HG03521 (cell line): ENCODE results near the gene MAP4K5.

Source experiments
- ATAC-seq: cut with Tn5 transposase; IDR thresholded peaks from one replicate; pipeline ENCODE4 v1.9.1; 2021; ENCODE audit warnings: mild to moderate bottlenecking, moderate library complexity; ENCODE audit not compliant: unreplicated experiment

The MAP4K5 gene

GRCh38 chr14:50479041-50479440 lies 53.3 kb downstream of the MAP4K5 start:
- no peak for ATAC-seq

- ATAC-seq, result no peak
Measured at GRCh38 chr14:50477760-50478159, 54.6 kb downstream of the MAP4K5 start.

GRCh38 chr14:50476134-50476533 lies 56.2 kb downstream of the MAP4K5 start:
- ATAC-seq, result no peak

- no peak for ATAC-seq
Measured at GRCh38 chr14:50475460-50475859, 56.9 kb downstream of the MAP4K5 start.

- no peak for ATAC-seq
Measured at GRCh38 chr14:50471838-50472465, 60.4 kb downstream of the MAP4K5 start.

- ATAC-seq, result no peak
Measured at GRCh38 chr14:50469982-50470381, 62.4 kb downstream of the MAP4K5 start.

GRCh38 chr14:50462111-50462510 lies 70.3 kb downstream of the MAP4K5 start:
- no peak for ATAC-seq

GRCh38 chr14:50453869-50454268 lies 78.5 kb downstream of the MAP4K5 start:
- ATAC-seq, result no peak

- ATAC-seq, result no peak
Measured at GRCh38 chr14:50452979-50453705, 79.2 kb downstream of the MAP4K5 start.

GRCh38 chr14:50452296-50452695 lies 80.1 kb downstream of the MAP4K5 start:
- no peak for ATAC-seq

GRCh38 chr14:50451854-50452253 lies 80.5 kb downstream of the MAP4K5 start:
- ATAC-seq, result no peak

GRCh38 chr14:50447461-50447860 lies 84.9 kb downstream of the MAP4K5 start:
- ATAC-seq, result no peak

- ATAC-seq, result no peak
Measured at GRCh38 chr14:50434528-50434927, 97.8 kb downstream of the MAP4K5 start.

GRCh38 chr14:50432131-50432530 lies 100.2 kb downstream of the MAP4K5 start:
- no peak for ATAC-seq

GRCh38 chr14:50425816-50426215 lies 106.6 kb downstream of the MAP4K5 start:
- no peak for ATAC-seq

- no peak for ATAC-seq
Measured at GRCh38 chr14:50425105-50425504, 107.3 kb downstream of the MAP4K5 start.

GRCh38 chr14:50423529-50423928 lies 108.8 kb downstream of the MAP4K5 start:
- ATAC-seq, result no peak

GRCh38 chr14:50421499-50421898 lies 110.9 kb downstream of the MAP4K5 start:
- no peak for ATAC-seq

GRCh38 chr14:50417853-50418252 lies 114.5 kb downstream of the MAP4K5 start:
- no peak for ATAC-seq

- no peak for ATAC-seq
Measured at GRCh38 chr14:50410921-50411320, 121.4 kb downstream of the MAP4K5 start.

- no peak for ATAC-seq
Measured at GRCh38 chr14:50410071-50410470, 122.3 kb downstream of the MAP4K5 start.

- ATAC-seq, result no peak
Measured at GRCh38 chr14:50407111-50407812, 125.1 kb downstream of the MAP4K5 start.
